GM23338 (cell line): ENCODE measurements around the gene LRIT1. TPM values are rescaled to one million over a fixed set of nuclear protein-coding genes. Genes with fewer than 3 reads are reported as not detected.

ENCODE experiments used
- ATAC-seq: fragments of 200-7000 bp; cut with Tn5 transposase; 3 replicates; pipeline ENCODE4 v1.9.1; 2020
- DNase-seq: peaks from one replicate; pipeline ENCODE4 v3.0.0-alpha.2; 2015; ENCODE audit warnings: low spot score
- H2AFZ ChIP-seq: fragments of 200-600 bp; sonication (generic); 2 replicates; pipeline ENCODE4 v1.8.0; 2016; ENCODE audit warnings: antibody characterized with exemption, mild to moderate bottlenecking, moderate library complexity
- H3F3A ChIP-seq: fragments of 200-600 bp; sonication (generic); replicated peaks from 2 replicates; pipeline ENCODE4 v1.8.0; 2017; ENCODE audit warnings: antibody characterized with exemption, mixed run types, low read depth
- H3K27ac ChIP-seq: fragments of 200-600 bp; sonication (generic); 2 replicates; pipeline ENCODE4 v1.6.1; 2016; ENCODE audit warnings: low read depth
- H3K27me3 ChIP-seq: fragments of 200-600 bp; sonication (generic); 2 replicates; pipeline ENCODE4 v1.8.0; 2016; ENCODE audit warnings: mild to moderate bottlenecking, mixed run types, moderate library complexity; ENCODE audit not compliant: insufficient read depth
- H3K36me3 ChIP-seq: fragments of 200-600 bp; sonication (generic); 2 replicates; pipeline ENCODE4 v1.8.0; 2016; ENCODE audit warnings: mild to moderate bottlenecking; ENCODE audit not compliant: insufficient read depth
- H3K4me1 ChIP-seq: fragments of 200-600 bp; sonication (generic); 2 replicates; pipeline ENCODE4 v1.8.0; 2016; ENCODE audit warnings: mild to moderate bottlenecking, moderate library complexity; ENCODE audit not compliant: insufficient read depth
- H3K4me2 ChIP-seq: fragments of 200-600 bp; sonication (generic); 2 replicates; pipeline ENCODE4 v1.7.1; 2017; ENCODE audit warnings: mixed run types
- H3K4me3 ChIP-seq: fragments of 200-600 bp; sonication (generic); 2 replicates; pipeline ENCODE4 v1.6.1; 2016; ENCODE audit warnings: mixed run types
- H3K79me2 ChIP-seq: fragments of 200-600 bp; sonication (generic); replicated peaks from 2 replicates; pipeline ENCODE4 v1.8.0; 2017; ENCODE audit warnings: mild to moderate bottlenecking; ENCODE audit not compliant: insufficient read depth
- H3K9me2 ChIP-seq: fragments of 200-600 bp; sonication (generic); 2 replicates; pipeline ENCODE4 v1.8.0; 2017; ENCODE audit not compliant: insufficient read depth
- H4K20me1 ChIP-seq: fragments of 200-600 bp; sonication (generic); replicated peaks from 2 replicates; pipeline ENCODE4 v1.8.0; 2017; ENCODE audit warnings: mild to moderate bottlenecking; ENCODE audit not compliant: insufficient read depth
- H3K27ac Mint-ChIP-seq: 2 replicates; pipeline ENCODE4 v1.8.0; 2020; ENCODE audit warnings: inconsistent platforms, mild to moderate bottlenecking, moderate library complexity, mixed read lengths
- H3K27me3 Mint-ChIP-seq: 3 replicates; pipeline ENCODE4 v1.8.0; 2022; ENCODE audit warnings: low read depth, mild to moderate bottlenecking, moderate library complexity, mixed read lengths, inconsistent platforms; ENCODE audit not compliant: insufficient read depth, poor library complexity
- H3K36me3 Mint-ChIP-seq: 3 replicates; pipeline ENCODE4 v1.8.0; 2021; ENCODE audit warnings: low read depth, mild to moderate bottlenecking, inconsistent platforms, moderate library complexity, mixed read lengths
- H3K4me1 Mint-ChIP-seq: 3 replicates; pipeline ENCODE4 v1.8.0; 2020; ENCODE audit warnings: mild to moderate bottlenecking, inconsistent platforms, mixed read lengths
- H3K4me3 Mint-ChIP-seq: 3 replicates; pipeline ENCODE4 v1.8.0; 2021; ENCODE audit warnings: moderate library complexity, mild to moderate bottlenecking, inconsistent platforms, mixed read lengths
- H3K9me3 Mint-ChIP-seq: 3 replicates; pipeline ENCODE4 v1.8.0; 2020; ENCODE audit warnings: moderate library complexity, mild to moderate bottlenecking, inconsistent platforms, mixed read lengths
- ETS1 ChIP-seq: IDR thresholded peaks from 2 replicates; pipeline ENCODE4 v1.6.1; 2016; ENCODE audit warnings: antibody characterized with exemption
- EZH2 ChIP-seq: fragments of 200-600 bp; sonication (generic); IDR thresholded peaks from one replicate; pipeline ENCODE4 v1.8.0; 2017; ENCODE audit warnings: antibody characterized with exemption, mild to moderate bottlenecking, low read depth; ENCODE audit not compliant: unreplicated experiment
- NANOG ChIP-seq: IDR thresholded peaks from 2 replicates; pipeline ENCODE4 v1.6.1; 2016; ENCODE audit warnings: antibody characterized with exemption, borderline replicate concordance
- POLR2AphosphoS5 ChIP-seq: IDR thresholded peaks from 2 replicates; pipeline ENCODE4 v1.6.1; 2016; ENCODE audit warnings: antibody characterized with exemption, low read depth
- STAT1 ChIP-seq: IDR thresholded peaks from one replicate; pipeline ENCODE4 v1.6.1; 2016; ENCODE audit warnings: antibody characterized with exemption; ENCODE audit not compliant: unreplicated experiment
- ZNF114 ChIP-seq: fragments of 250-450 bp; sonication (Bioruptor Pico); IDR thresholded peaks from 2 replicates; pipeline ENCODE4 v1.5.0; 2020; ENCODE audit warnings: mild to moderate bottlenecking, moderate library complexity
- ZNF331 ChIP-seq: fragments of 250-450 bp; sonication (Bioruptor Pico); IDR thresholded peaks from 2 replicates; pipeline ENCODE4 v1.5.0; 2020; ENCODE audit warnings: low read depth, mild to moderate bottlenecking, moderate library complexity
- ZNF462 ChIP-seq: fragments of 250-450 bp; sonication (Bioruptor Pico); IDR thresholded peaks from 2 replicates; pipeline ENCODE4 v1.5.0; 2020; ENCODE audit warnings: mild to moderate bottlenecking, moderate library complexity
- polyA plus RNA-seq: library from polyadenylated mRNA; unstranded; fragments of >200 nt; fragmentation: Nextera tagmentation; extraction: Ambion mirVana; gene quantifications from 2 replicates; pipeline ENCODE4 v1.2.1, GENCODE V29; 2016
- total RNA-seq: library from RNA; depleted of rRNA; stranded (reverse); fragments of >200 nt; shearing (Covaris generic); gene quantifications from 2 replicates; pipeline ENCODE4 v1.2.3, GENCODE V29; 2014
- TF ChIP-seq, protein P1 (sequence below): IDR thresholded peaks from one replicate; pipeline ENCODE4 v1.6.1; 2018; ENCODE audit warnings: antibody characterized with exemption; ENCODE audit not compliant: unreplicated experiment
- TF ChIP-seq, protein P2 (sequence below), 2 experiments: fragments of 200-600 bp in 1 of 2; sonication (generic) in 1 of 2; conservative IDR thresholded peaks; 2 replicates each; pipeline versions ENCODE4 v1.5.1 to v1.6.1; 2016 to 2017; ENCODE audit warnings: antibody characterized with exemption in 2 of 2, low read depth in 2 of 2, mild to moderate bottlenecking in 2 of 2, moderate library complexity in 1 of 2

Gene LRIT1
- total and polyA plus RNA-seq, 2 experiments from 2014 or later: 0.07 TPM; not detected in 1

GRCh38 chr10:84258034-84258695 is 16.8 kb upstream of the LRIT1 start (continued):
- no peak for TF ChIP-seq ZNF462 (CRISPR knock-in tag)
- no peak for TF ChIP-seq STAT1

- Histone ChIP-seq H3K4me3 (no peak overlapping the region), H3K27ac (no peak overlapping the region), H2AFZ (peak overlapping the region; percentile 95), H3K9me2 (no peaks in the 10 kb centered on the region), H3K36me3 (no peaks in the 10 kb centered on the region), H3F3A (no peaks in the 10 kb centered on the region), H3K4me2 (no peak overlapping the region), H3K4me1 (no peaks in the 10 kb centered on the region; the same call in 1 of the 2 replicates), H4K20me1 (no peaks in the 10 kb centered on the region), H3K27me3 (peaks cover 9% of the 10 kb centered on the region), H3K79me2 (no peaks in the 10 kb centered on the region)
- Mint-ChIP-seq H3K27ac (no peak overlapping the region), H3K36me3 (no peaks in the 10 kb centered on the region), H3K27me3 (peaks cover 13% of the 10 kb centered on the region), H3K4me1 (no peaks in the 10 kb centered on the region; the same call in 1 of the 3 replicates), H3K9me3 (no peaks in the 10 kb centered on the region), H3K4me3 (no peak overlapping the region)
- DNase-seq: no peak
- no peak for TF ChIP-seq ETS1
- TF ChIP-seq ZNF331 (CRISPR knock-in tag): no peak
- no peak for TF ChIP-seq POLR2AphosphoS5
- TF ChIP-seq, protein P1, sequence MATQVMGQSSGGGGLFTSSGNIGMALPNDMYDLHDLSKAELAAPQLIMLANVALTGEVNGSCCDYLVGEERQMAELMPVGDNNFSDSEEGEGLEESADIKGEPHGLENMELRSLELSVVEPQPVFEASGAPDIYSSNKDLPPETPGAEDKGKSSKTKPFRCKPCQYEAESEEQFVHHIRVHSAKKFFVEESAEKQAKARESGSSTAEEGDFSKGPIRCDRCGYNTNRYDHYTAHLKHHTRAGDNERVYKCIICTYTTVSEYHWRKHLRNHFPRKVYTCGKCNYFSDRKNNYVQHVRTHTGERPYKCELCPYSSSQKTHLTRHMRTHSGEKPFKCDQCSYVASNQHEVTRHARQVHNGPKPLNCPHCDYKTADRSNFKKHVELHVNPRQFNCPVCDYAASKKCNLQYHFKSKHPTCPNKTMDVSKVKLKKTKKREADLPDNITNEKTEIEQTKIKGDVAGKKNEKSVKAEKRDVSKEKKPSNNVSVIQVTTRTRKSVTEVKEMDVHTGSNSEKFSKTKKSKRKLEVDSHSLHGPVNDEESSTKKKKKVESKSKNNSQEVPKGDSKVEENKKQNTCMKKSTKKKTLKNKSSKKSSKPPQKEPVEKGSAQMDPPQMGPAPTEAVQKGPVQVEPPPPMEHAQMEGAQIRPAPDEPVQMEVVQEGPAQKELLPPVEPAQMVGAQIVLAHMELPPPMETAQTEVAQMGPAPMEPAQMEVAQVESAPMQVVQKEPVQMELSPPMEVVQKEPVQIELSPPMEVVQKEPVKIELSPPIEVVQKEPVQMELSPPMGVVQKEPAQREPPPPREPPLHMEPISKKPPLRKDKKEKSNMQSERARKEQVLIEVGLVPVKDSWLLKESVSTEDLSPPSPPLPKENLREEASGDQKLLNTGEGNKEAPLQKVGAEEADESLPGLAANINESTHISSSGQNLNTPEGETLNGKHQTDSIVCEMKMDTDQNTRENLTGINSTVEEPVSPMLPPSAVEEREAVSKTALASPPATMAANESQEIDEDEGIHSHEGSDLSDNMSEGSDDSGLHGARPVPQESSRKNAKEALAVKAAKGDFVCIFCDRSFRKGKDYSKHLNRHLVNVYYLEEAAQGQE: no peak
- TF ChIP-seq EZH2: no peak
- no peak for TF ChIP-seq ZNF114 (CRISPR knock-in tag)
- TF ChIP-seq NANOG: no peak
- TF ChIP-seq, protein P2, sequence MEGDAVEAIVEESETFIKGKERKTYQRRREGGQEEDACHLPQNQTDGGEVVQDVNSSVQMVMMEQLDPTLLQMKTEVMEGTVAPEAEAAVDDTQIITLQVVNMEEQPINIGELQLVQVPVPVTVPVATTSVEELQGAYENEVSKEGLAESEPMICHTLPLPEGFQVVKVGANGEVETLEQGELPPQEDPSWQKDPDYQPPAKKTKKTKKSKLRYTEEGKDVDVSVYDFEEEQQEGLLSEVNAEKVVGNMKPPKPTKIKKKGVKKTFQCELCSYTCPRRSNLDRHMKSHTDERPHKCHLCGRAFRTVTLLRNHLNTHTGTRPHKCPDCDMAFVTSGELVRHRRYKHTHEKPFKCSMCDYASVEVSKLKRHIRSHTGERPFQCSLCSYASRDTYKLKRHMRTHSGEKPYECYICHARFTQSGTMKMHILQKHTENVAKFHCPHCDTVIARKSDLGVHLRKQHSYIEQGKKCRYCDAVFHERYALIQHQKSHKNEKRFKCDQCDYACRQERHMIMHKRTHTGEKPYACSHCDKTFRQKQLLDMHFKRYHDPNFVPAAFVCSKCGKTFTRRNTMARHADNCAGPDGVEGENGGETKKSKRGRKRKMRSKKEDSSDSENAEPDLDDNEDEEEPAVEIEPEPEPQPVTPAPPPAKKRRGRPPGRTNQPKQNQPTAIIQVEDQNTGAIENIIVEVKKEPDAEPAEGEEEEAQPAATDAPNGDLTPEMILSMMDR (conservative IDR thresholded peaks at IDR 0.05; ENCODE audit: low read depth in 2 of 2): no peak
- TF ChIP-seq STAT1: no peak
- ATAC-seq: no peak
Measured at GRCh38 chr10:84257343-84258020, 16.1 kb upstream of the LRIT1 start.
